PC-3 (cell line): ENCODE measurements around the gene ABCD4.

ENCODE experiments used
- EZH2 ChIP-seq: fragments of 300-600 bp; sonication (generic); IDR thresholded peaks from one replicate; pipeline ENCODE4 v1.6.1; 2017; ENCODE audit warnings: antibody characterized with exemption, mild to moderate bottlenecking, low read length; ENCODE audit not compliant: unreplicated experiment
- EZH2phosphoT487 ChIP-seq: fragments of 300-600 bp; sonication (generic); IDR thresholded peaks from 2 replicates; pipeline ENCODE4 v1.6.1; 2018; ENCODE audit warnings: mild to moderate bottlenecking, antibody characterized with exemption, low read length, borderline replicate concordance
- TF ChIP-seq, protein P1 (sequence below): fragments of 300-600 bp; sonication (generic); conservative IDR thresholded peaks from 2 replicates; pipeline ENCODE4 v1.5.1; 2017; ENCODE audit warnings: antibody characterized with exemption, low read depth, mild to moderate bottlenecking, low read length

DNA sequence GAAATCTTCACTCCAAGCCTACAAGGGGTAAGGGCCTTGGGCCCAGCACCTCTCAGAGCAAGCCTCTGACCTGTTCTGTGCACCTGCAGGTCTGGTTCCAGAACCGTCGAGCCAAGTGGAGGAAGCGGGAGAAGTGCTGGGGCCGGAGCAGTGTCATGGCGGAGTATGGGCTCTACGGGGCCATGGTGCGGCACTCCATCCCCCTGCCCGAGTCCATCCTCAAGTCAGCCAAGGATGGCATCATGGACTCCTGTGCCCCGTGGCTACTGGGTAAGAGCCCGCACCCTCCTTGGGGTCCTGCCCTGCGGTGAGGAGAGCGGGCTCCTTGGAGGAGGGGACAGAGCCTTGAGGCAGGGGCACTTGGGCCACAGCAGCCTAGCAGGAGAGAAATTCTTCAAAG is 43.2 kb downstream of the ABCD4 start:
- TF ChIP-seq, protein P1, sequence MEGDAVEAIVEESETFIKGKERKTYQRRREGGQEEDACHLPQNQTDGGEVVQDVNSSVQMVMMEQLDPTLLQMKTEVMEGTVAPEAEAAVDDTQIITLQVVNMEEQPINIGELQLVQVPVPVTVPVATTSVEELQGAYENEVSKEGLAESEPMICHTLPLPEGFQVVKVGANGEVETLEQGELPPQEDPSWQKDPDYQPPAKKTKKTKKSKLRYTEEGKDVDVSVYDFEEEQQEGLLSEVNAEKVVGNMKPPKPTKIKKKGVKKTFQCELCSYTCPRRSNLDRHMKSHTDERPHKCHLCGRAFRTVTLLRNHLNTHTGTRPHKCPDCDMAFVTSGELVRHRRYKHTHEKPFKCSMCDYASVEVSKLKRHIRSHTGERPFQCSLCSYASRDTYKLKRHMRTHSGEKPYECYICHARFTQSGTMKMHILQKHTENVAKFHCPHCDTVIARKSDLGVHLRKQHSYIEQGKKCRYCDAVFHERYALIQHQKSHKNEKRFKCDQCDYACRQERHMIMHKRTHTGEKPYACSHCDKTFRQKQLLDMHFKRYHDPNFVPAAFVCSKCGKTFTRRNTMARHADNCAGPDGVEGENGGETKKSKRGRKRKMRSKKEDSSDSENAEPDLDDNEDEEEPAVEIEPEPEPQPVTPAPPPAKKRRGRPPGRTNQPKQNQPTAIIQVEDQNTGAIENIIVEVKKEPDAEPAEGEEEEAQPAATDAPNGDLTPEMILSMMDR: no peak
- TF ChIP-seq EZH2phosphoT487: no peak
- TF ChIP-seq EZH2: no peak
